Prostate gland (tissue), 2 donors: ENCODE measurements around the gene MRPL23.

Experiments used
- POLR2AphosphoS5 ChIP-seq: sonication (generic); formaldehyde crosslinking; IDR thresholded peaks from one replicate; pipeline ENCODE4 v1.6.1; 2017; ENCODE audit warnings: antibody characterized with exemption
- TF ChIP-seq, protein P1 (sequence below), 4 experiments: fragments of 200-600 bp in 2 of 4; fragments of 450-650 bp in 2 of 4; sonication (generic) in 2 of 4; IDR thresholded peaks; 1 replicate in 3 of 4; 2 replicates in 1 of 4; pipeline ENCODE4 v1.5.1; 2016 to 2019; ENCODE audit warnings: antibody characterized with exemption in 4 of 4, mild to moderate bottlenecking in 2 of 4, moderate library complexity in 2 of 4

DNA sequence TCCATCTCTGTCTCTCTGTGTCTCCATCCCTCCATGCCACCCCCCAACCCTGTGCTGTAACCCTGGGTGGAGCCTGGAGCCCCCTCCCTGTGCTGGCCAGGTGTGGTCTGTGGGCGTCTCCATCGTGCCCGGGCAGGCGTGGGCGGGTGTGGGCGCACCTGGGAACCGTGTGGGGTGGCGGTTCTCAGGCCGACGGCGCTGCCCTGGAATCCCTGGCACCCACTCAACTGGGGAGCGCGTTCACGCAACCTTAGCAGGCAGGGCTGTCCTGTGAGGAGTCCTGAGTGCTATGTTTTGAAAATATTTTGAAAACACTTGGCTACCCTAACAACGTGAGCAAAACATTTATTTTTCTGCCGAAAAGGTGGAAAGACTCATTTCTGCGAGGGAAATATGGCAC, 23.0 kb upstream of the MRPL23 start:
- TF ChIP-seq, protein P1, sequence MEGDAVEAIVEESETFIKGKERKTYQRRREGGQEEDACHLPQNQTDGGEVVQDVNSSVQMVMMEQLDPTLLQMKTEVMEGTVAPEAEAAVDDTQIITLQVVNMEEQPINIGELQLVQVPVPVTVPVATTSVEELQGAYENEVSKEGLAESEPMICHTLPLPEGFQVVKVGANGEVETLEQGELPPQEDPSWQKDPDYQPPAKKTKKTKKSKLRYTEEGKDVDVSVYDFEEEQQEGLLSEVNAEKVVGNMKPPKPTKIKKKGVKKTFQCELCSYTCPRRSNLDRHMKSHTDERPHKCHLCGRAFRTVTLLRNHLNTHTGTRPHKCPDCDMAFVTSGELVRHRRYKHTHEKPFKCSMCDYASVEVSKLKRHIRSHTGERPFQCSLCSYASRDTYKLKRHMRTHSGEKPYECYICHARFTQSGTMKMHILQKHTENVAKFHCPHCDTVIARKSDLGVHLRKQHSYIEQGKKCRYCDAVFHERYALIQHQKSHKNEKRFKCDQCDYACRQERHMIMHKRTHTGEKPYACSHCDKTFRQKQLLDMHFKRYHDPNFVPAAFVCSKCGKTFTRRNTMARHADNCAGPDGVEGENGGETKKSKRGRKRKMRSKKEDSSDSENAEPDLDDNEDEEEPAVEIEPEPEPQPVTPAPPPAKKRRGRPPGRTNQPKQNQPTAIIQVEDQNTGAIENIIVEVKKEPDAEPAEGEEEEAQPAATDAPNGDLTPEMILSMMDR (IDR thresholded peaks at IDR 0.05): no peak
- TF ChIP-seq POLR2AphosphoS5: no peak
